RWPE2 (cell line): Measurements from ENCODE around the gene FOXN3.

Experiments
- ATAC-seq: fragments of 200-7000 bp; cut with Tn5 transposase; 3 replicates; pipeline ENCODE4 v1.9.1; 2021; ENCODE audit warnings: low read depth
- DNase-seq: peaks from one replicate; pipeline ENCODE4 v3.0.0-alpha.2; 2020; ENCODE audit warnings: low spot score
- H3K27ac ChIP-seq: fragments of 450-650 bp; 2 replicates; pipeline ENCODE4 v1.5.1; 2017; ENCODE audit warnings: mild to moderate bottlenecking; ENCODE audit not compliant: poor library complexity, severe bottlenecking
- H3K27me3 ChIP-seq: fragments of 250-450 bp; sonication (Bioruptor Pico); 2 replicates; pipeline ENCODE4 v1.5.1; 2021; ENCODE audit warnings: mild to moderate bottlenecking, moderate library complexity; ENCODE audit not compliant: insufficient read depth, poor library complexity, severe bottlenecking
- H3K36me3 ChIP-seq: fragments of 250-450 bp; sonication (Bioruptor Pico); 2 replicates; pipeline ENCODE4 v1.5.1; 2020; ENCODE audit warnings: low read depth, mild to moderate bottlenecking, moderate library complexity
- H3K4me1 ChIP-seq: fragments of 250-450 bp; sonication (Bioruptor Pico); 2 replicates; pipeline ENCODE4 v1.5.1; 2021; ENCODE audit warnings: mild to moderate bottlenecking, moderate library complexity; ENCODE audit not compliant: insufficient read depth, poor library complexity, severe bottlenecking
- H3K4me3 ChIP-seq: fragments of 250-450 bp; sonication (Bioruptor Pico); 2 replicates; pipeline ENCODE4 v1.5.1; 2021; ENCODE audit warnings: mild to moderate bottlenecking, moderate library complexity; ENCODE audit not compliant: severe bottlenecking
- H3K9me3 ChIP-seq: fragments of 250-450 bp; sonication (Bioruptor Pico); 2 replicates; pipeline ENCODE4 v1.5.1; 2021; ENCODE audit warnings: mild to moderate bottlenecking, moderate library complexity; ENCODE audit not compliant: severe bottlenecking
- CTCF ChIP-seq: fragments of 450-650 bp; IDR thresholded peaks from one replicate; pipeline ENCODE4 v1.5.1; 2017; ENCODE audit warnings: mild to moderate bottlenecking, moderate library complexity; ENCODE audit not compliant: poor library complexity, severe bottlenecking

FOXN3 gene

DNA sequence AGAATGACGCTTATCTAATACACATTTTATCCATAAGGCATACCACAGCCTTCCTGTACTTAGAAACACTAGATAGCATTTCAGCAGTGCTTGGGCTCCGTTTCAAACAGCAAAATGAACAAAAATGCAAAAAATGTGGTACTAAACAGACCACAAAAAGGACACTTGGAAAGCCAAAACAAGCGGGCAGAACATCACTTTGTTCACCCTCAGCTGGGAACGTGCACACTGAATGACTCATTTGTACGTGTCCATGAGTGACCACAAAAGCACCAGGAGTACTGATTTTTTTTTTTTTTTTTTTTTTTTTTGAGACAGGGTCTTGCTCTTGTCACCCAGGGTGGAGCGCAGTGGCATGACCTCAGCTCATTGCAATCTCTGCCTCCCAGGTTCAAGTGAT, 8.9 kb upstream of the FOXN3 start:
- no peak for TF ChIP-seq CTCF
- H3K4me3 ChIP-seq: no peak overlapping the region
- H3K4me1 ChIP-seq: peaks cover 46% of the 10 kb centered on the region
- peak overlapping the region; percentile 92 for H3K27ac ChIP-seq
- no peaks in the 10 kb centered on the region for H3K27me3 ChIP-seq
- H3K9me3 ChIP-seq: no peaks in the 10 kb centered on the region
- ATAC-seq (peak; percentile 71), DNase-seq (peak; percentile 81)
- H3K36me3 ChIP-seq: no peaks in the 10 kb centered on the region

GRCh38 chr14:89424241-89424640, 7.2 kb upstream of the FOXN3 start:
- Histone ChIP-seq H3K36me3 (no peaks in the 10 kb centered on the region), H3K9me3 (no peaks in the 10 kb centered on the region), H3K27ac (no peak overlapping the region), H3K4me3 (no peak overlapping the region), H3K27me3 (no peaks in the 10 kb centered on the region), H3K4me1 (peaks cover 29% of the 10 kb centered on the region)
- ATAC-seq (no peak), DNase-seq (no peak)
- TF ChIP-seq CTCF: no peak

- Histone ChIP-seq H3K27ac (no peak overlapping the region), H3K36me3 (no peaks in the 10 kb centered on the region), H3K9me3 (no peaks in the 10 kb centered on the region), H3K4me3 (no peak overlapping the region), H3K27me3 (no peaks in the 10 kb centered on the region), H3K4me1 (peaks cover 16% of the 10 kb centered on the region)
- DNase-seq (no peak), ATAC-seq (no peak)
- no peak for TF ChIP-seq CTCF
These were observed 5.9 kb upstream of the FOXN3 start for GRCh38 chr14:89422952-89423345.

- H3K27me3 ChIP-seq: no peaks in the 10 kb centered on the region
- H3K36me3 ChIP-seq: no peaks in the 10 kb centered on the region
- H3K4me3 ChIP-seq: no peak overlapping the region
- no peak for DNase-seq
- no peak for ATAC-seq
- no peaks in the 10 kb centered on the region for H3K9me3 ChIP-seq
- H3K4me1 ChIP-seq: peaks cover 13% of the 10 kb centered on the region
- no peak overlapping the region for H3K27ac ChIP-seq
- no peak for TF ChIP-seq CTCF
These were observed 5.3 kb upstream of the FOXN3 start for GRCh38 chr14:89422181-89422951.

DNA sequence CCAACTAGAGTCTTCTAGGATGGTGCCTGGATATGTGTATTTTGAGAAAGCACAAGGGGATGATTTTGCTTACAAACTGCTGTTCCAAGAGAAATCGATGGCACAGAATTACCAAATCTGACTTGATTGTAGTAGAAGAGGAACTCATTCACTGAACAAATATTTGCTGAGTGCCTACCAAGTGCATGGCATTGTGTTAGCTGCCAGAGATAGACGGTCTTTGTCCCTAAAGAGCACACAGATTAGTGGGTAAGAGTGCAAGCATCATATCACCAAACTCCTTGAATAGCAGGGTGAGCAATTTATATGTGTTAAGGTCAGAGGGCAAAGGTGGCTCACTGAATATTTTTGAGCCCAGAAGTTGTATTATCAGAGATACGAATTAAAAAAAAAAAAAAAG, 3.5 kb upstream of the FOXN3 start:
- ATAC-seq: no peak
- TF ChIP-seq CTCF: no peak
- no peak for DNase-seq
- Histone ChIP-seq H3K4me1 (peaks cover 4% of the 10 kb centered on the region), H3K4me3 (no peak overlapping the region), H3K27ac (no peak overlapping the region), H3K36me3 (no peaks in the 10 kb centered on the region), H3K27me3 (no peaks in the 10 kb centered on the region), H3K9me3 (no peaks in the 10 kb centered on the region)
